Posterior cingulate gyrus (tissue), 11 donors: ENCODE results near the gene AFF3.

Source experiments
- DNase-seq, 10 donors: peaks; one replicate each; pipeline versions ENCODE4 v3.0.0 to v3.0.0-alpha.2; 2020 to 2021; ENCODE audit warnings: mixed read lengths in 3 of 10
- intact Hi-C: fragments of 100-400 bp; cut with DNase I; formaldehyde crosslinking; loops from one replicate; pipeline ENCODE4 v1.15.1; 2023

AFF3 gene

DNA sequence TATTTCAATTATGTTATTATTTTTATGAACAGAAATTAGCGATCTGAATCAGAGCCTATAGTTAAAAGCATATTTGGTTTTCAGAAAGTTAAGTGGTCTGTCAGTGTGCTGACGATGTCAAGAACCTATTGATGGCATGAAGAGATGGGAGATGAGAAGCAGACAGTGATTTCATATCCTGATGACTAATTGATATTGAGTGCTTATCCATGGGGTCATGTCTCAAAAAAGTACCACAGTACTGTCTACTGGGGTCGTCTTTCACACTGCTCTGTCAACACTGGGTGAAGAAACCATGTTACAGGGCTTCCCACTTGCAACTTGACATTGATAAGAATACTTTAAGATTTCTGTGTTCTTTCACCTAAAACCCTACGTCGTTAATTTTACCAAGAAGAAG, 297.1 kb downstream of the AFF3 start:
- DNase-seq, result no peak
- intact Hi-C loops, result no loop called here

DNA sequence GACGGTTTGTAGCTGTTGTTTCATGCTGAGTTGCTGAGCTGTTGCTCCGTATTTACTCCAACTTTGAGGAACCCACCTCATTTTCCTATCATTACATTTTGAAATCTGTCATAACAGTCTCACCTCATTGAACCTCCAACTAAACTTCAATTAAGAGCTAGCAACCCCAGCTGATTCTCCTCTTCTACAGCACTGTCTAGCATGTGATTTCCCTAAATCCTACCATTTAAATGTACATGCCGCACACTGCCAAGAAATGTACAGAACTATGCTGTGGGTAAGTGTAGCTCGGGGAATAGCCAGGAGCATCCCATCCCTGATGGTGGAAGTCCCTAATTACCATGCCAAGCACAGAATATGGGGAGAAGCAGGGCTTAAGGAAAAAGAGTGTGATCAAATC, 299.9 kb downstream of the AFF3 start:
- intact Hi-C loops, result no loop called here
- DNase-seq, result no peak

DNA sequence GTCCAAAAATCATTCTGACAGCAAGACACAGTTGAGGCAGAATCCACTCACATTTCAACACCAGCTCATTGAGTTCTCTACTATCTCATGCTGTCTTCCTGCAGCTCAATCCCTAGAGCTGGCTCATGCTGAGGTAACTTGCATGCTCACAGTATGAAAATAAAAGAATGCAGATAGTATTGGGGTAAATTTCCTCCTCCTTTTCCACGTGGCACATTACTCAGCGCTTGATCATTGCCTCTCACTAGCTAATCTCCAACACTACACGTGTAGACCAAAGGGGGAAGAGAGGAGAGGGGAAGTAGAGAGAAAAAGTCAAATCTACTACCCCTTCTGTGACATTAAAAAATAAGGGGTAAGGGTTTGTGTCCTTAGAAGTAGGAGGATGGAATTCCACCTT, 300.6 kb downstream of the AFF3 start:
- intact Hi-C loops, result no loop called here
- DNase-seq, result no peak

DNA sequence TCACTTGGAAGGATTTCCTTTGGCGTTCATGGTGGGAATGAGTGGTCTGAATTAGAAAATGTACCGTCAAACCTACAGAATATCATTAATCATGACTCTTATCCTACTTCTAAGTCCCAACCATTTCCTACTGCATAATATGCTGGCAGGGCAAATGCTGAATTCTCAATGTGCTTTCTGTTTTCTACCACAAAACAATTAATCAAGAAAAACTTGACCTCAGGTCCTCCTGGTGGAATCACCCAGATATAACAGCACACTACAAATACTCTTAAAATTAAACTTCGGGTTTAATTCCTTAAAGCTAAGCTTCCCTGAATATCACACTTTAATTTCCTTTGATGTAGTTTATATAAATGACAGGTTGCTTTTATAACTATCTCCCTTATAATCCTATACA, 301.6 kb downstream of the AFF3 start:
- intact Hi-C loops, result no loop called here
- DNase-seq, result no peak

DNA sequence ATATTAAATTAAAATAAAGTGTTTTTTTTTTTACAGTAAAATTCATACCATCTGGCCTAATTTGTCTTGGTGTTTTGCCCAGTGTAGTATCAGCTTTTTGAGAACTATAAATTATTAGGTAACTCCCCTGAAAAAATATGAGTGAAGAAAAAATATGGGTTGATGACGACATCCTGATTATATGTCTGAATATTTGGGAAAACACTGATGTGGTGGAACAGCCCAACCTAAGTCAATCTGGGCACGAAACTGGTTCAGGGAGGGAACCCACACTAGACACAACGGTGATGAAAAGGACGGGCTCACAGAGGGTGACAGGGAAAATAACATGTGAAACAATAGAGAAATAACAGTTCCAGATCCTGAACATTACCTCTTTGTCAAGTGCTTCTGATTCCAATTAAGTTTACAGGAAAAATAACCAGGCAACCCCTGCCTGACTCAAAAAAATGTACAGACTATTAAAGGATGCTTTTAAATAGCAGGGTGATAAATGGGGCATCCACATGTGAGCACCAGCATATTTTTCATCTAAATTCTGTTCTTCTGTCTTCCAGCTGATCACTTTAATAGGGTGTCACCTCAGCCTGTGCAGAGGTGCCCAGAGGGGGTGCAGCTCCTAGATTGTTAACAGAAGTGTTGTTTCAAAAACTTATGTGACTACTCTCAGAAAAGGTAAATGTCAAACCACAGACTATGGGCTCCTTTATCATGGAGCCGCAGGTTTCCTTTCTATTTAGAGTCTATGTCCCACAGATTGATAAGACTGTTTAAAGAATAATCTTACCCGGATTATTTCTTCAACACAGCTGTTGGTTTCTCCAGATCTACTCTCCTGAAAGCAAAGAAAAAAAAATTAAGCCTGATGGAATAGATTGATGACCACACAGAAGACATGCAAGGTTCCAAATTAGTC, 305.4 kb downstream of the AFF3 start:
- intact Hi-C loops, result no loop called here
- no peak for DNase-seq

DNA sequence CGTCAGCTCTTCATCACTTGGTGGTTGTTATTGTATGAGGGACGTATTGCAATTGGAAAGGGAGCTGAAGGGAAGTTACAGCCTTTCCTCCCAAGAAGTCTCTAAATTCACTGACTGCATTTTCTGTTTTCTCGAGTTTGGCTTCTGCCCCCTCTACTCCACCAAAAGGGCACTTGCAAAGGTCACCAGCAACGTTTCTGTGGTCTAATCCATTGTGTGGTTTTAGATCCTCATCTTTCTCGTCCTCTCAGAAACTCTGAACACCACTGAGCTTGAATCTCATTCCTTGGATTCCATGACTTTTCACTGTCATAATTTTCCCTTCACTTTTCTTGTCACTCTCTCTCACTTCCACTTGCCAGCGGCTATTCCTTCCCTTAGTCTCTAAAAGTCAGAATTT, 308.0 kb downstream of the AFF3 start:
- no peak for DNase-seq
- intact Hi-C loops, result no loop called here

DNA sequence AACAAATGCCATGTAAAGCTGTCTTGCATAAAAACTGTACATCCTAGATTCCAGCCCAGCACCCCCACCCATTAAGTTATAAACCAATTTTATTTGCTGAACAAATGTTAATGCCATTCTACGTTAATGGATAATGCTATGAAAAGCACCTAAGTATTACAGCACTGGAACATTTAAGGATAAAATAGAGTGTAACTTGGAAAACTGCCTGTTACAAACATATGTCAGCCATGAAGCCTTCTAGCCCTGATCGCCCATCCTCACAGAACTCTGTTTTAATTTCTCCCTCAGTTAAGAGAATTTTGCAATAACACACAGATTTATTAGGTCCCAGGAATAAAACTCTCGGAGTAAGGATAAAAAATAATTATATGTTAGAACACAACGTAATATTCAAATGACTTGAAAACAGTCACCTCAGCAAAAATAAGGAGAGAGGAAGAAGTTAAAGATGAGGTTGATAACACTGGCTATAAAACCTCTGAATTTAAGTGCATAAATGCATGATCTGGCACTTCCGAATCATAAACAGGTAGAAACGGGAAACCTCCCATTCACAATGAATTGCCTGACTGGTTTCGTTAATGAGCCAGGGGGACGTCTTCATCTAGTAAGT, 308.7 kb downstream of the AFF3 start:
- intact Hi-C loops, result no loop called here
- no peak for DNase-seq

DNA sequence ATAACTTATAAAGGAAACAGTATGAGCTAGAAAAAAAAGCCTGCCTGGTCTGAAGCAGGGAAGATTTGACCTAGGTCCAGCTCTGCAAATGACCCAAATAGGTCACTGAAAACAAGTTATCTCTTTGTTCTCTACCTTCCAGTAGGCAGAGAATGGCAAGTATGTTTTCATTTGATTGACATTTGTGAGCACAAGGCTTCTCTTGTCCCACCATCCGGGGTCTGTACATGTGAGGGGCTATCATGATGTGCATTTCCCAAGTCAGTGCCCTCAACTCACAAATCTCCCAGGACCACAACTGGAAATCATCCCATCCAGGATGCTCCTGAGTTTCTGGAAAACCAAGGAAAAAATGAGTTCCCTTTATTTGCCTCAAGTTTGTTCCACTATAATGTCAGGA, 309.5 kb downstream of the AFF3 start:
- no peak for DNase-seq

DNA sequence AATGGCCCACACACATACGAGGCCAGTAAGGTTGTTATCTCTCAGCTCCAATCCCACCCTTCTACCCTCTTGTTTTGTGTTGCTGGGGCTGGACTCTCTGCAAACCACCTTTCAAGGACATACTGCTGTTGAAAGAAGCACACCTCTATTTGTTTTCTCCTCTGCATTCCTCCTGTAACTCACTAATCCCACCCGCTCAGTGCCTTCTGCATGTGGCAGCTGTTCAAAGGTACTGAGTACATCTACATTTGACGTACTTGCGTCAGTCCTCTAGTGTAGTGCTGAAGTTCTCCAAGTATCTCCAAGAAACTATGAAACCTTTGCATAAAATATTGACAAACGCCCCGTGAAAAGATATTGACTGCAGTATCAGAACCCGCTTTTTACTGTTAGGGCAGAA, 310.6 kb downstream of the AFF3 start:
- intact Hi-C loops, result no loop called here
- no peak for DNase-seq

More for the DNA sequence above, 309.5 kb downstream of the AFF3 start:
- intact Hi-C loops, result no loop called here

DNA sequence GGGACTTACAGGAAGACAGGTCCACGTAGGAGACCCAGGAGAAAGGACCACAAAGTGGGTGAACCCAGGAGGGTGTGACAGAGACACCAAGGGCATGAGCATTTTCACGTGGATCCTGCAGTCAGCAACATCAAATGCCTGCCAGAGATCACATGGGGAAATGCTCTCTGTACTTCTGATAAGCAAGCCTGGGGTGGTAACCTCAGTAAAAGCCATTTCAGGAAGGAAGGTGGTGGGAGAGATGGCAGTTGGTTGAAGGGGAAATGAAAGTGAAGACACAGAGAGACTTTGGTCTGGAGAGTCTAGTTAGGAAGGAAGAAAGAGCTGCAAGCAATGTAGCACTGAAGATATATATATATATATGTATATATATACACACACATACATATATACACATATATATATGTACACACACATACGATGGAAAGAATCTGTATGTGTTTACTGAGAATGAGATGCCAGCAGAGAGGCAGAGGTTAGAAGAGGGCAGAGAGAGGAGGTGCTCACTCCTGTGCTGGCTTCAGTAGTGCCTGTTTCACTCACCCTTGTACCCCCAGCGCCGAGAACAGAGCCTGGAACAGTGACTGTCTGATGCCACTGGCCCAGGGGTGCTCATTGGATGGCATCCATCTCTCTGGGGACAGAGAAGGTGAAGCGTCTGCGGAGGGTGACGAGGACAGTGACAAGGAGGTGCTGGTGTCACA, 314.9 kb downstream of the AFF3 start:
- DNase-seq, result no peak
- intact Hi-C loops, result no loop called here

DNA sequence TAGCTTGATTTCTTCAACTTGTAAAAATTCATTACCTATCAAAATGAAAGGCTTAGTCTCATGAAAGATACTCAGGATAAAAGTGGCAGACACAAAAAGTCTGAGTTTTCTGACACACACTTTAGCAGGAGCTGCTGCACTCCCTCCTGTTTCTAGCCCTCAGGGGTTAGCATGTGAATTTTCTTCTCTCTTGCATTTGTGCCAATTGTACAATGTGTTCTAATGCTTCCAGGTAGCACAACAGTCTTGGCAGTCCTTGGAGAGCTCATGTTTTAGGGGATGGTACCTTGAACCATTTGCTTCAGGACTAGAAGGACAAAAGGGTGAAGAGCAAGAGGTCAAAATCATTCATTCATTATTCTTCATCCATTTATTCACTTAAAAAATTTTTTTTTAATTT, 316.8 kb downstream of the AFF3 start:
- intact Hi-C loops, result no loop called here
- DNase-seq, result no peak

DNA sequence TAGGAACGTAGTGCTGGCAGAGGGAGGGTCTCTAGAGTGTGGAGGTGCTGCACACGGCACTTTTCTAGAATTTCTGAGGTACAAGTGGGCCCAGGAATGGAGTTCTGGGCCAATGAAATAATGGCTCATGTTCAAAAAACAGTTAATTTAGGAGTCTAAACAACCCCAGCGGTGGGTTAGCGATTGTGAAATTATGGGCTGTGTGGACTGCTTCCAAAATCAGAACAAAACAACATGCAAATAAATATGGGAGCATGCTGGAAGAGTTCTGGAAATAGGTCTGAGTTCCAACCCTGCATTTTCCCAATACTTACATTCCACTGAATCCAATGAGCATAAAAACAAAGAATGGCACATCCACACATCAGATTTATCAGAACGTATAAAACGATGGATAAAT, 317.6 kb downstream of the AFF3 start:
- intact Hi-C loops, result no loop called here
- DNase-seq, result no peak

DNA sequence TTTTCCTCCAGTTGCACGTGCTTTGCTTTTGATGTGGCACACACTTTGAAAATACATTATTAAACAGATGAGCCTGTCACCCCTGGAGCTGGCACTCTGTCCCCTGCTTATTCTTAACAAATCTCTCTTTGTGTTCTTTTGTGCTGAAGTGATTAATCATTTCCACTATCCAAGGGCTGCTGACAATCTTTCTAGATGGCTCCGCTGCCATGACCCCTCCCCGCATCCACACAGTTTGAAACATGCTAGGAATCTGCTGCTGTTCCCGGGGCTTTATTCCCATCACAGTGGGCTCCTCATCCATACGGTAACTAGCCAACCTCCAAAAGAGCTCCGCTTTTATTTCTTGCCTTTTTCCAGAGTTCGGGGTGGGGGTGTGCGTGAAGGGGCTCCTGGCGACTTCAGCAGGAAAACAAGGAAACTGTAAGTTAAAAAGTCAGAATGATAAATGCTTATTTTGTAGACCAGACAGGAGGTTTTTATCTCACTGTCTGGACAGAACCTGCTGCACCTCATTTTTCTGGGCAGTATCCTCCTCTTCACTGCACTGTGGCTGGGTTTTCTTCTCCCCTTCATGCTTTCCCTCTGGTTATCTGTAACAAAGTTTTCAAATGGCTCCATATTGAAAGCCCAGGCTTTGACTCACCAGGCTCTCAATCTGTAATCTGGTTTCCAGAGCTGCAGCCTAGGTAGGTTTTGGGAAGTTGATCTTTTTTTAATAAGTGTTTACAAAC, 319.7 kb downstream of the AFF3 start:
- DNase-seq, result no peak
- intact Hi-C loops, result no loop called here

DNA sequence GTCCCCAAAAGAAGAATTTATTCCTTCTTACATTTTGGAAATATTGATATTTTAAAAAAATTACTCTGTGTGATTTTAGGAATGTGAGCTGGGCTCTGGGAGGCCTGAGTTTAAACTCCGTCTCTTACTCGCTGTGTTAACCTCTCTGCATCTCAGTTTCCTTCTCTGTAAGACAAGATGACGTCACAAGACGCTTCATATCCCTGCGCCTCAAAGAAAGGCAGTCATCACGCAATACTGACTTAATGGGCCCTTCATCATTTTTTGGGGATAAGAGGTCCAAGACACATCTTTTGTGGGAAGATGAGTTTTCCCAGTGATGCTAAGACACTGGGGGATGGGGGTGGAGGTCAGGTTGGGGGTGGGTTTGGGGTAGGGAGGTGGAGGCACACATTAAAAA, 320.4 kb downstream of the AFF3 start:
- no peak for DNase-seq
- intact Hi-C loops, result loop anchor here (2.0 kb wide), 1 partner anchor 263 kb away; no protein-coding TSS in a partner anchor

DNA sequence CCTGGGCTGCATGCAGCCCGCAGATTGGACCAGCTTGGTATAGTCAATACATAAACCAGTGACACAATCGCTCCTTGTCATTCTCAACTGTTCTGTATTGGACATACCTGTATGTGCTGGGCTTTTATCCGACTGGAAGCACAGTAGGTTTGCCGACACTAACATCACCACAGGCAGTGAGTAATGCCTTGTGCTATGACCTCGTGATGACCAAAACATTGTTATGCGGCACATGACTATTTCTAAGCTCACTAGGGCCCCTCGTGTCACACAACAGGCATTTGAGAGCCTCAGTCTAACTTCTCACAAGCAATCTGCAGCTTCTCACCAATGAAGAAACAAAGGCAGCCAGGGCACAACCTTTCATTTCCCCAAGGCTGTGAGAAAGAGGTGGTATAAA, 320.8 kb downstream of the AFF3 start:
- no peak for DNase-seq
- intact Hi-C loops, result loop anchor here (2.0 kb wide), 1 partner anchor 263 kb away; no protein-coding TSS in a partner anchor

DNA sequence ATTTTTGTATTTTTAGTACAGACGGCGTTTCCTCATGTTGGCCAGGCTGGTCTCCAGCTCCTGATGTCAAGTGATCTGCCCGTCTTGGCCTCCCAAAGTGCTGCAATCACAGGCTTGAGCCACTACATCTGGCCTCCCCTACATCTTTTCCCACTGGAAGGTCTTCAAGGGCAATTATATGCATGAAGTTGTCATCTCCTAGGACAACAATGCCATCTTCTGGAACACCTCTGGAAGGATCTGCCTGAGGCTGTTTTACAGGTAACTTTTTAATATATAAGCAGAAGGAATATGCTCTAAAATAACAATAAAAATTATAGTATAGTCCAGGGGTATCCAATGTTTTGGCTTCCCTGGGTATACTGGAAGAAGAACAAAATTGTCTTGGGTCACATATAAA, 321.4 kb downstream of the AFF3 start:
- no peak for DNase-seq
- intact Hi-C loops, result loop anchor here (2.0 kb wide), 1 partner anchor 262 kb away; no protein-coding TSS in a partner anchor

DNA sequence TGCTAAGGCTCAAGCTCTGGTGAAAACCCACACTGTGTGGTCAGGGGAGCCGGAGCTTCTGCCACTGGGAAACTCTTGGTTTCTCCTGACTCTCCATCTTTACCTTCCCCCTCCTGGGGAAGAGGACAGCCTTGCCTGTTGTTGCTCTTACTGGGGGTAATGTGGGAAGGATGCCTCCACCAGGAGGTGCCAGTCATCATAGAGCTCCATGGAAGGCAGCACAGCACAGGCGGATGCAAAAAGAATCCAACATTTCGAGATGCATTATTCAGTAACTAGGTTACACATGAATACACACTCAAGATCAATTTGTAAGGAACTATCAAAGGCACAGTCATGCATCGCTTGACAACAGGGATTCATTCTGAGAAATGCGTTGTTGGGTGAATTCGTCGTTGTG, 322.6 kb downstream of the AFF3 start:
- no peak for DNase-seq
- intact Hi-C loops, result loop anchor here (2.0 kb wide), 1 partner anchor 261 kb away; no protein-coding TSS in a partner anchor

DNA sequence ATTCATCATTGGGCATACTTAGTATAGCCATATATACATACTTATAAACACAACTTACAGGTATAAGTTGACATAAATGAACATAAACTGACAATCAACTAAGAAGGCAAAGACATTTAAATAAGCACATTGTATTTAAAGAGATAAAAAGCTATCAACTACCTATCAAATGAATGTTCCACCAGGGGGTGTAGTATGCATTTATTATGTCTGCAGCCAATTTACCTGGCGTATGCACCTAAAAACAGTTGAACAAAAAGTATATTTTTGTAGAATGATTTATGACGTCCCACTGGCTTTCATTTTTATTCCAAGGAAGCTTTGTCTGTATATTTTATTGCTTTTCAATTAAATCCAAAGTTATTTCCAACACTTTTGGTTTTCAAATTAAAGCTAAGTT, 323.5 kb downstream of the AFF3 start:
- no peak for DNase-seq
- intact Hi-C loops, result no loop called here

DNA sequence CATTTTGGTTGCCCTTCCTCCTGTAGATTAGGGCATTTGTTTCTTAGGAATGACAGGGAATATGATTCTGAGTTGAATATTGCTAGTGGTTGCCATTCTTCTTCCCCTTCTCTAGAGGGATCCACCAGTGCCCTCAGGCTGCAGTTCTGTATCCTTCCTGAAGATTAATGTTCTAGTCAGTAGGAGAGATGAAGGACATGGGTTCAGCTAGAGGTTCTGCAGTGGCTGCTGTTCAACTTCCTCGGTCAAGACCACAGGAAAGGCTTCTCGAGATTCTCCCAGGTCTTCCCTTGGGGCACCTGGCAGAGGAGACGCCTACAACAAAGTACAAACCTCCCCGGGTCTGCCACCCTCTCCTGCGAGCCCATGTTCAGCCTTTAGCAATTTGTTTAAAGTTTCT, 325.5 kb downstream of the AFF3 start:
- no peak for DNase-seq
- intact Hi-C loops, result no loop called here

DNA sequence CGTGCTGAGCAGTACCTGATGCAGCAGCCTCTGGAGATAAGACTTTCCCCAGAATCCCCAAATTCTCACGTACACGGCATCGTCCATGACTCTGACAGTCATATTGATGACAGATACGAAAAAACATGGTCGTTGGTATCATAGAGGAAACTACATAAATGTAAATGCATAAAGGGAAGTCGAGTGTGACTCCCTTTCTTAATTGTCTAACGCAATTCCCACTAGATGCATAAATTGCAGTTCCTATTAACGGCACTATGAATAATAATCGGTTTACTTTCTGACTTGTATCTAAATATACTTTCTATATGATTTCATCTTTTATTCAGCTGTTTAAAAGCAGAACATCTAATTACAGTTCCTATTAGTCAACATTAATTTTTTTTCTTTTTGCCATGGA, 330.0 kb downstream of the AFF3 start:
- intact Hi-C loops, result no loop called here

DNA sequence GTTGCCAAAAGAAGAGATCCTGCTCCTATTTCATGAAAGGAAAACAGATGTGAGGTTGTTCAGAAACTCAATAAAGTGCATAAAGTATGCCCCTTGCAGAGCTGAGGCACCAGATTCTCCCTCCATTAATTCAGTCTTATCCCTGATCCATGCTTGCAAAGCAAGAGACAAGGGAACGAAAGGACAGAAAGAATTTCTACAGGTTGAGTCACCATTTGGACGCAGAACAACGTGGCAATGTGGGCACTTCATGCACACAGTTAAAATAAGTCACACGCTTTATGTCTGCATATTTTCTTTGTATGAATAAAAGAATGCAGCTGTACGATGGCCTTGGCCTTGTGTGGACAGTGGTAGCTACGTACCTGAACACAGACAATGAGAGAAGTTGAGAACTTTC, 330.8 kb downstream of the AFF3 start:
- DNase-seq, result no peak
- intact Hi-C loops, result no loop called here

More for the DNA sequence above, 330.0 kb downstream of the AFF3 start:
- DNase-seq, result no peak
